ENCODE measurements around the gene PREX1.

PREX1 gene

DNA sequence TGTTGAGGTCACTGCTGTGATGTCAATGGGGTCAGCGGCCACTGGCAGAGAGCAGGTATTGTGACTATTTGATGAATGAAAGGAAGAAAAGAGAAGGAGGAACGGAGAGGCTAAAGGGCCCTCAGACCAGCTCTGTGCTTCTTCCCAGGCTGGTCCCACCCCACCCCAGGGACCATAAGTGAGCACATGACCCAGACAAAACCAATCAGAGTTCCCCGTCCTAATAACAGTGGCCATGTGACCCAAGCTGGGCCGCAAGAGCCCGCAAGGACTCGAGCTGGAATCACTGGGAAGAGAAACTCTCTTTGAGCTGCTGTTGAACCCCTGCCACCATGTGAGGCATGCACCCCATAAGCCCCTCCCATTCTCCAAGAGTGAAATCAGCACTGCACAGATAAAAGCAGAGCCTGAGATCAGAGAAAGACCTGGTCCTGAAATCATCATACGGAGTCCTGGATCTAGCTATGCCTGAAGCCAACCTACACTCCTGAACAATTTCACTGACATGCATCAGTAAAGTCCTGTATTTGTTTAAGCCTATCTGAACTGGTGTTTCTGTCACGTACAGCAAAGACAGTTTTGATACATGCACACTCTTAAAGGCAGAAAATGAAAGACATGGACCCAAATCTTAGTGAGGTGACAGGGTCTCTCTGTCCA lies 90.2 kb downstream of the PREX1 start:
- no peak for TF ChIP-seq CTCF (IDR thresholded peaks at IDR 0.05; ENCODE audit: low read depth, low read length, missing control alignments)
- Histone ChIP-seq H3K4me3 (ENCODE audit: low read depth, low read length) (no peak overlapping the region), H3K27ac (no peak overlapping the region), H3K36me3 (replicated peaks) (peaks cover 4% of the 10 kb centered on the region), H3K27me3 (replicated peaks) (no peaks in the 10 kb centered on the region)
- in situ Hi-C loops (cut with HindIII; ENCODE audit: low pct_ligation_motif_present, low sequenced_read_pairs): no loop called here
- DNase-seq: no peak

GRCh38 chr20:48736636-48737035 lies 91.2 kb downstream of the PREX1 start:
- peaks cover 4% of the 10 kb centered on the region for H3K36me3 ChIP-seq (replicated peaks)
- no peak overlapping the region for H3K27ac ChIP-seq
- H3K4me3 ChIP-seq (ENCODE audit: low read depth, low read length): no peak overlapping the region
- no peak for TF ChIP-seq CTCF (IDR thresholded peaks at IDR 0.05; ENCODE audit: low read depth, low read length, missing control alignments)
- H3K27me3 ChIP-seq (replicated peaks): no peaks in the 10 kb centered on the region
- no peak for DNase-seq
- in situ Hi-C loops (cut with HindIII; ENCODE audit: low pct_ligation_motif_present, low sequenced_read_pairs): no loop called here

- TF ChIP-seq CTCF (IDR thresholded peaks at IDR 0.05; ENCODE audit: low read depth, low read length, missing control alignments): no peak
- Histone ChIP-seq H3K27me3 (replicated peaks) (no peaks in the 10 kb centered on the region), H3K4me3 (ENCODE audit: low read depth, low read length) (no peak overlapping the region), H3K27ac (no peak overlapping the region), H3K36me3 (replicated peaks) (peaks cover under 1% of the 10 kb centered on the region)
- in situ Hi-C loops (cut with HindIII; ENCODE audit: low pct_ligation_motif_present, low sequenced_read_pairs): no loop called here
- no peak for DNase-seq
Measured at GRCh38 chr20:48736231-48736630, 91.6 kb downstream of the PREX1 start.

DNA sequence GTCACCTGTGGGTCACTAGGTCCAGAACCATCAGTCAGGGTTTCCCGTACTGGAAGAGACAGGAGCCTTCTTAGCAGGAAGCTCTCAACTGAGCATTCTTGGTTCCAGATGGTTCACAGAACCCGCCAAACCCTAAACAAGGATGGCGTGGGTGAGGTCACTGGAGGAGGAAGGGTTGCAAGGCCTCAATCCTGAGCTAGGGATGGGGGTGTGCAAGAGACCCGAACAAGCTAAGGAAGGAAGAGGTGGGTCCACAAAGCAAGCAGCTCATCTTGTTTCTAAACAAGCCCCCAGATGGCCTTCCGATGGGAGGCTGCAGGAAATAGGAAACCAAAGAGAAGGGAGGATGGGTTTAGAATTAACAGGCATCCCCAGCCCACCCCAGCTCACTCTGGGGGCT lies 92.7 kb downstream of the PREX1 start:
- Histone ChIP-seq H3K27ac (no peak overlapping the region), H3K4me3 (ENCODE audit: low read depth, low read length) (no peak overlapping the region), H3K27me3 (replicated peaks) (no peaks in the 10 kb centered on the region), H3K36me3 (replicated peaks) (no peaks in the 10 kb centered on the region)
- DNase-seq: no peak
- no peak for TF ChIP-seq CTCF (IDR thresholded peaks at IDR 0.05; ENCODE audit: low read depth, low read length, missing control alignments)
- in situ Hi-C loops (cut with HindIII; ENCODE audit: low pct_ligation_motif_present, low sequenced_read_pairs): no loop called here

DNA sequence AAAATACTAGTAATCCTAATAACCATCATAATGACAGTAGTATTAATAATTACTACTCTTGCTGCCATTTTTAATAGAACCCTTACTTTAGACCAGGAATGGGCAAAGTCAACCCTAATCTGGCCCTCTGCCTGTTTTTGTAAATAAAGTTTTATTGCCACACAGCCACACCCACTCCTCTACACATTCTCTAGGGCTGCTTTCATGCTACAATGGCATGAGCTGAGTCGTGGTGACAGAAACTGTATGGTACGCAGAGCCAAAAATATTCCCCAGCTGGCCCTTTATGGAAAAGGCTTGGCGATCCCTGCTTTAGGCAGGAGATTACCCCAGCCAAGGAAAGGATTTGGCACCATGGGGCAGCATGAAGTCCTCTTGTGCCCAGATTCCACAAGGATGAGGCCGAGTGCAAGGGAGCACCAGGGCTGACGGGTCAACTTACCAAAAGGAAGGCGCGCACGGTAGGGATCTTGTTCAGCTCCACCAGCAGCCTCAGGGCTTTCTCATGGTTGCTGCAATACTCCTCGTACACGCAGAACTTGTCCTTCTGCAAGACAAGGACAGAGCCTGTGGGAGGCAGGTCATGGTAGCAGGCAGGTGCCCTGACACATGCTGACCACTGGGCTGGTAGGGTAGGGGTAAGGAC lies 93.6 kb downstream of the PREX1 start:
- Histone ChIP-seq H3K27me3 (replicated peaks) (no peaks in the 10 kb centered on the region), H3K36me3 (replicated peaks) (no peaks in the 10 kb centered on the region), H3K4me3 (ENCODE audit: low read depth, low read length) (no peak overlapping the region), H3K27ac (no peak overlapping the region)
- in situ Hi-C loops (cut with HindIII; ENCODE audit: low pct_ligation_motif_present, low sequenced_read_pairs): no loop called here
- no peak for DNase-seq
- TF ChIP-seq CTCF (IDR thresholded peaks at IDR 0.05; ENCODE audit: low read depth, low read length, missing control alignments): no peak
